Rectal smooth muscle tissue (tissue), 1 donor: ENCODE measurements around the gene GPATCH2.
"Not testable (repeated sequence)": the region's sequence is repeated elsewhere in the genome, so short reads cannot be mapped to it uniquely, and the experiment has no call there.

Experiments used
- H3K27ac ChIP-seq: one replicate; pipeline ENCODE4 v1.7.0; 2013; ENCODE audit warnings: low read depth, low read length, inconsistent platforms
- H3K27me3 ChIP-seq: one replicate; pipeline ENCODE4 v1.7.0; 2013; ENCODE audit warnings: low read length; ENCODE audit not compliant: control insufficient read depth, insufficient read depth
- H3K36me3 ChIP-seq: one replicate; pipeline ENCODE4 v1.7.0; 2013; ENCODE audit warnings: low read length; ENCODE audit not compliant: control insufficient read depth, insufficient read depth
- H3K4me1 ChIP-seq: one replicate; pipeline ENCODE4 v1.7.0; 2013; ENCODE audit warnings: low read length; ENCODE audit not compliant: control insufficient read depth, insufficient read depth
- H3K4me3 ChIP-seq: one replicate; pipeline ENCODE4 v1.7.0; 2013; ENCODE audit warnings: low read length
- H3K9ac ChIP-seq: one replicate; pipeline ENCODE4 v1.7.0; 2013; ENCODE audit warnings: low read length

The GPATCH2 gene

GRCh38 chr1:217539510-217539909, 91.4 kb downstream of the GPATCH2 start:
- Histone ChIP-seq H3K27ac (no peak overlapping the region), H3K36me3 (no peaks in the 10 kb centered on the region), H3K4me1 (no peaks in the 10 kb centered on the region), H3K9ac (no peak overlapping the region), H3K4me3 (no peak overlapping the region), H3K27me3 (no peaks in the 10 kb centered on the region)

GRCh38 chr1:217535601-217536377, 95.1 kb downstream of the GPATCH2 start:
- Histone ChIP-seq H3K9ac (no peak overlapping the region), H3K36me3 (no peaks in the 10 kb centered on the region), H3K4me3 (no peak overlapping the region)

GRCh38 chr1:217534566-217534965, 96.3 kb downstream of the GPATCH2 start:
- H3K27ac ChIP-seq, result no peak overlapping the region
- no peak overlapping the region for H3K9ac ChIP-seq
- no peaks in the 10 kb centered on the region for H3K4me1 ChIP-seq
- H3K36me3 ChIP-seq, result no peaks in the 10 kb centered on the region
- H3K27me3 ChIP-seq, result no peaks in the 10 kb centered on the region
- no peak overlapping the region for H3K4me3 ChIP-seq

More at GRCh38 chr1:217535601-217536377, 95.1 kb downstream of the GPATCH2 start:
- Histone ChIP-seq H3K4me1 (no peaks in the 10 kb centered on the region), H3K27ac (no peak overlapping the region), H3K27me3 (no peaks in the 10 kb centered on the region)

- H3K36me3 ChIP-seq, result no peaks in the 10 kb centered on the region
- no peaks in the 10 kb centered on the region for H3K27me3 ChIP-seq
- H3K9ac ChIP-seq, result no peak overlapping the region
- no peaks in the 10 kb centered on the region for H3K4me1 ChIP-seq
- no peak overlapping the region for H3K27ac ChIP-seq
- no peak overlapping the region for H3K4me3 ChIP-seq
Observed at GRCh38 chr1:217528271-217528670, 102.6 kb downstream of the GPATCH2 start.

- no peak overlapping the region for H3K27ac ChIP-seq
- no peaks in the 10 kb centered on the region for H3K36me3 ChIP-seq
- no peaks in the 10 kb centered on the region for H3K4me1 ChIP-seq
- H3K4me3 ChIP-seq, result no peak overlapping the region
- no peaks in the 10 kb centered on the region for H3K27me3 ChIP-seq
- no peak overlapping the region for H3K9ac ChIP-seq
Observed at GRCh38 chr1:217527151-217527550, 103.7 kb downstream of the GPATCH2 start.

- Histone ChIP-seq H3K4me1 (no peaks in the 10 kb centered on the region), H3K27ac (no peak overlapping the region), H3K36me3 (no peaks in the 10 kb centered on the region), H3K27me3 (no peaks in the 10 kb centered on the region), H3K4me3 (no peak overlapping the region), H3K9ac (no peak overlapping the region)
Observed at GRCh38 chr1:217526636-217527035, 104.3 kb downstream of the GPATCH2 start.

GRCh38 chr1:217525773-217526490, 105.0 kb downstream of the GPATCH2 start:
- H3K27me3 ChIP-seq, result no peaks in the 10 kb centered on the region
- H3K9ac ChIP-seq, result no peak overlapping the region
- no peaks in the 10 kb centered on the region for H3K4me1 ChIP-seq
- no peak overlapping the region for H3K4me3 ChIP-seq
- no peak overlapping the region for H3K27ac ChIP-seq
- H3K36me3 ChIP-seq, result no peaks in the 10 kb centered on the region

GRCh38 chr1:217524787-217525520, 105.9 kb downstream of the GPATCH2 start:
- Histone ChIP-seq H3K9ac (no peak overlapping the region), H3K4me1 (no peaks in the 10 kb centered on the region), H3K27me3 (no peaks in the 10 kb centered on the region), H3K36me3 (no peaks in the 10 kb centered on the region), H3K4me3 (no peak overlapping the region), H3K27ac (no peak overlapping the region)

- not testable (repeated sequence) for H3K27me3 ChIP-seq, H3K27ac ChIP-seq, H3K9ac ChIP-seq, H3K4me1 ChIP-seq, H3K36me3 ChIP-seq, H3K4me3 ChIP-seq
Observed at GRCh38 chr1:217523921-217524320, 107.0 kb downstream of the GPATCH2 start.

GRCh38 chr1:217522277-217522676, 108.6 kb downstream of the GPATCH2 start:
- no peak overlapping the region for H3K27ac ChIP-seq
- H3K9ac ChIP-seq, result no peak overlapping the region
- H3K4me1 ChIP-seq, result no peaks in the 10 kb centered on the region
- H3K27me3 ChIP-seq, result no peaks in the 10 kb centered on the region
- H3K4me3 ChIP-seq, result no peak overlapping the region
- H3K36me3 ChIP-seq, result no peaks in the 10 kb centered on the region

GRCh38 chr1:217521317-217521716, 109.6 kb downstream of the GPATCH2 start:
- Histone ChIP-seq H3K4me1 (no peaks in the 10 kb centered on the region), H3K27ac (no peak overlapping the region), H3K36me3 (no peaks in the 10 kb centered on the region), H3K9ac (no peak overlapping the region), H3K4me3 (no peak overlapping the region), H3K27me3 (no peaks in the 10 kb centered on the region)

GRCh38 chr1:217506878-217507277, 124.0 kb downstream of the GPATCH2 start:
- no peak overlapping the region for H3K4me3 ChIP-seq
- H3K36me3 ChIP-seq, result no peaks in the 10 kb centered on the region
- no peaks in the 10 kb centered on the region for H3K4me1 ChIP-seq
- no peaks in the 10 kb centered on the region for H3K27me3 ChIP-seq
- H3K27ac ChIP-seq, result no peak overlapping the region
- no peak overlapping the region for H3K9ac ChIP-seq
